Skeletal muscle tissue (tissue), 4 donors: ENCODE data around the gene MTERF2. TPM values are rescaled to one million over a fixed set of nuclear protein-coding genes. Genes with fewer than 3 reads are reported as not detected.
"Not testable (repeated sequence)": the region's sequence is repeated elsewhere in the genome, so short reads cannot be mapped to it uniquely, and the experiment has no call there.

ENCODE experiments used
- H3K27ac ChIP-seq: one replicate; pipeline ENCODE4 v1.7.0; 2013; ENCODE audit warnings: mild to moderate bottlenecking, low read depth, low read length, inconsistent platforms
- H3K27me3 ChIP-seq, 3 donors: one replicate each; pipeline ENCODE4 v1.7.0; 2013; ENCODE audit warnings: low read length in 3 of 3; ENCODE audit not compliant: control insufficient read depth in 3 of 3, insufficient read depth in 3 of 3
- H3K36me3 ChIP-seq, 3 donors: one replicate each; pipeline ENCODE4 v1.7.0; 2013; ENCODE audit warnings: low read length in 3 of 3; ENCODE audit not compliant: control insufficient read depth in 3 of 3, insufficient read depth in 3 of 3
- H3K4me1 ChIP-seq, 3 donors: one replicate each; pipeline ENCODE4 v1.7.0; 2013; ENCODE audit warnings: low read length in 3 of 3, mild to moderate bottlenecking in 3 of 3; ENCODE audit not compliant: control insufficient read depth in 3 of 3, insufficient read depth in 3 of 3
- H3K4me3 ChIP-seq, 3 donors: one replicate each; pipeline ENCODE4 v1.7.0; 2013; ENCODE audit warnings: low read length in 3 of 3
- H3K9ac ChIP-seq, 3 donors: one replicate each; pipeline ENCODE4 v1.7.0; 2013; ENCODE audit warnings: low read length in 3 of 3, mild to moderate bottlenecking in 3 of 3, moderate library complexity in 2 of 3, low read depth in 1 of 3
- H3K9me3 ChIP-seq, 3 donors: one replicate each; pipeline ENCODE4 v1.7.0; 2013; ENCODE audit warnings: low read length in 3 of 3; ENCODE audit not compliant: control insufficient read depth in 3 of 3
- total RNA-seq: library from RNA; depleted of rRNA; stranded (reverse); fragments of >200 nt; gene quantifications from one replicate; pipeline ENCODE4 v1.2.3, GENCODE V29; 2014
- donor health status: Osteomylitis.

MTERF2 gene
- total RNA-seq, 1 donor from 2014 or later: 9.9 TPM

- not testable (repeated sequence) for H3K27me3 ChIP-seq, H3K4me3 ChIP-seq, H3K4me1 ChIP-seq, H3K27ac ChIP-seq, H3K9me3 ChIP-seq, H3K9ac ChIP-seq
- peaks cover 0 to 17% (median 10%) of the 10 kb centered on the region in 3 donors for H3K36me3 ChIP-seq
These were observed 9.2 kb upstream of the MTERF2 start for GRCh38 chr12:106996102-106996501.

- no peaks in the 10 kb centered on the region for H3K9me3 ChIP-seq
- H3K4me3 ChIP-seq: no peak overlapping the region
- H3K27me3 ChIP-seq: no peaks in the 10 kb centered on the region
- no peak overlapping the region for H3K9ac ChIP-seq
- peaks cover 0 to 17% (median 10%) of the 10 kb centered on the region in 3 donors for H3K36me3 ChIP-seq
- H3K4me1 ChIP-seq: no peaks in the 10 kb centered on the region
- H3K27ac ChIP-seq: no peak overlapping the region
These were observed 7.8 kb upstream of the MTERF2 start for GRCh38 chr12:106994579-106995220.

- H3K27ac ChIP-seq: peak overlapping the region; percentile 94
- H3K27me3 ChIP-seq: no peaks in the 10 kb centered on the region
- peak overlapping the region; percentile 62 to 95 (median 65) for H3K9ac ChIP-seq
- H3K4me3 ChIP-seq: peak overlapping the region in 2 of 3 donors; percentile 48 to 91
- peaks cover 3 to 25% (median 4%) of the 10 kb centered on the region in 3 donors for H3K36me3 ChIP-seq
- no peaks in the 10 kb centered on the region for H3K9me3 ChIP-seq
- H3K4me1 ChIP-seq: peaks cover 16 to 28% (median 20%) of the 10 kb centered on the region in 3 donors
These were observed 900 bp upstream of the MTERF2 start for GRCh38 chr12:106987846-106988245.

GRCh38 chr12:106986135-106986534 lies 811 bp downstream of the MTERF2 start:
- H3K9ac ChIP-seq: peak overlapping the region; percentile 91 to 96 (median 95)
- peak overlapping the region; percentile 82 to 91 (median 90) for H3K4me3 ChIP-seq
- peaks cover 3 to 25% (median 12%) of the 10 kb centered on the region in 3 donors for H3K36me3 ChIP-seq
- H3K27ac ChIP-seq: peak overlapping the region; percentile 94
- no peaks in the 10 kb centered on the region for H3K9me3 ChIP-seq
- peaks cover 16 to 28% (median 20%) of the 10 kb centered on the region in 3 donors for H3K4me1 ChIP-seq
- H3K27me3 ChIP-seq: no peaks in the 10 kb centered on the region

- H3K9ac ChIP-seq: peak overlapping the region; percentile 91 to 96 (median 95)
- H3K9me3 ChIP-seq: no peaks in the 10 kb centered on the region
- peak overlapping the region; percentile 82 to 91 (median 90) for H3K4me3 ChIP-seq
- peaks cover 3 to 25% (median 12%) of the 10 kb centered on the region in 3 donors for H3K36me3 ChIP-seq
- peak overlapping the region; percentile 27 for H3K27ac ChIP-seq
- H3K4me1 ChIP-seq: peaks cover 16 to 28% (median 20%) of the 10 kb centered on the region in 3 donors
- H3K27me3 ChIP-seq: no peaks in the 10 kb centered on the region
These were observed 1.5 kb downstream of the MTERF2 start for GRCh38 chr12:106985479-106985878.

- no peaks in the 10 kb centered on the region for H3K9me3 ChIP-seq
- H3K27ac ChIP-seq: peak overlapping the region; percentile 27
- peaks cover 3 to 25% (median 12%) of the 10 kb centered on the region in 3 donors for H3K36me3 ChIP-seq
- peaks cover 16 to 28% (median 20%) of the 10 kb centered on the region in 3 donors for H3K4me1 ChIP-seq
- H3K4me3 ChIP-seq: peak overlapping the region in 1 of 3 donors; percentile 91
- no peak overlapping the region for H3K9ac ChIP-seq
- no peaks in the 10 kb centered on the region for H3K27me3 ChIP-seq
These were observed 2.3 kb downstream of the MTERF2 start for GRCh38 chr12:106984588-106985137.

- peaks cover 20 to 26% (median 22%) of the 10 kb centered on the region in 3 donors for H3K4me1 ChIP-seq
- no peak overlapping the region for H3K4me3 ChIP-seq
- no peak overlapping the region for H3K9ac ChIP-seq
- H3K9me3 ChIP-seq: no peaks in the 10 kb centered on the region
- H3K36me3 ChIP-seq: peaks cover 3 to 25% (median 12%) of the 10 kb centered on the region in 3 donors
- H3K27me3 ChIP-seq: no peaks in the 10 kb centered on the region
- H3K27ac ChIP-seq: no peak overlapping the region
These were observed 4.7 kb downstream of the MTERF2 start for GRCh38 chr12:106982229-106982628.

- Histone ChIP-seq H3K4me1 (peaks cover 21 to 25% (median 24%) of the 10 kb centered on the region in 3 donors), H3K27me3 (no peaks in the 10 kb centered on the region), H3K27ac (no peak overlapping the region), H3K36me3 (peaks cover 3 to 25% (median 12%) of the 10 kb centered on the region in 3 donors), H3K9ac (no peak overlapping the region), H3K9me3 (no peaks in the 10 kb centered on the region), H3K4me3 (no peak overlapping the region)
These were observed 5.2 kb downstream of the MTERF2 start for GRCh38 chr12:106981788-106982187.

GRCh38 chr12:106980944-106981343 lies 6.0 kb downstream of the MTERF2 start:
- Histone ChIP-seq H3K27ac (no peak overlapping the region), H3K9ac (no peak overlapping the region), H3K9me3 (no peaks in the 10 kb centered on the region), H3K4me3 (no peak overlapping the region), H3K4me1 (peaks cover 21 to 26% (median 24%) of the 10 kb centered on the region in 3 donors), H3K27me3 (no peaks in the 10 kb centered on the region), H3K36me3 (peaks cover 3 to 28% (median 12%) of the 10 kb centered on the region in 3 donors)
